ENCODE measurements around the gene TNXB. TPM values are rescaled to one million over a fixed set of nuclear protein-coding genes. Genes with fewer than 3 reads are reported as not detected.
A peak's percentile ranks its signal among the peaks of the same experiment; 100 is the strongest.

The TNXB gene
- total and polyA plus RNA-seq, 9 of the 15 experiments (the other 6 are each of a cell fraction or from before 2014, with no cell fraction given), result 0.14 to 28.1 (median 12.4) TPM

GRCh38 chr6:32153564-32154513, 44.7 kb upstream of the TNXB start, which contains the start of gene PPT2 (continued):
- no peak for TF ChIP-seq CLOCK (CRISPR knock-in tag; IDR thresholded peaks at IDR 0.05; ENCODE audit: borderline replicate concordance)
- TF ChIP-seq TEAD1 (CRISPR knock-in tag; IDR thresholded peaks at IDR 0.05), result 0 out of 4 replicates have a peak, but pooled peaks of 1 of the 2 experiments have one; percentile 48
- TF ChIP-seq CREB3L1 (IDR thresholded peaks at IDR 0.05; ENCODE audit: borderline replicate concordance, low read depth), result peak; percentile 69; the same call in 1 of the 2 replicates
- TF ChIP-seq SMARCE1 (IDR thresholded peaks at IDR 0.05), result no peak
- TF ChIP-seq SRF (CRISPR knock-in tag; IDR thresholded peaks at IDR 0.05), result peak in 1 of 2 experiments; percentile 51; a peak in 1 of 4 replicates
- TF ChIP-seq THAP12 (CRISPR knock-in tag; IDR thresholded peaks at IDR 0.05), result no peak
- TF ChIP-seq SMARCC2 (IDR thresholded peaks at IDR 0.05; ENCODE audit: low read depth), result no peak; the same call in 1 of the 2 replicates
- TF ChIP-seq CREM (IDR thresholded peaks at IDR 0.05; ENCODE audit: low read depth), result peak; percentile 99
- TF ChIP-seq ILF3 (IDR thresholded peaks at IDR 0.05; ENCODE audit: borderline replicate concordance), result no peak
- TF ChIP-seq SRSF9 (IDR thresholded peaks at IDR 0.05; ENCODE audit: borderline replicate concordance, low read depth, low read length), result no peak
- TF ChIP-seq XRCC4 (IDR thresholded peaks at IDR 0.05; ENCODE audit: extremely low read depth, insufficient read depth, insufficient read length), result no peak
- TF ChIP-seq POLR3A (IDR thresholded peaks at IDR 0.05; ENCODE audit: borderline replicate concordance, extremely low read depth, insufficient read depth, insufficient read length), result no peak
- TF ChIP-seq ZHX1 (conservative IDR thresholded peaks at IDR 0.05; ENCODE audit: low read length), result no peak
- no peak for TF ChIP-seq ZNF778 (CRISPR knock-in tag; IDR thresholded peaks at IDR 0.05)
- TF ChIP-seq SIRT6 (IDR thresholded peaks at IDR 0.05; ENCODE audit: low read depth, low read length), result no peak
- TF ChIP-seq HDAC3 (IDR thresholded peaks at IDR 0.05; ENCODE audit: borderline replicate concordance, partially characterized antibody), result no peak
- TF ChIP-seq KHSRP (IDR thresholded peaks at IDR 0.05), result peak; percentile 77; the same call in 1 of the 2 replicates

Data from K562 (cell line).